Stimulated activated CD8-positive, alpha-beta memory T cell treated with anti-CD3 and anti-CD28 coated beads, Interleukin-12 subunit alpha, Interleukin-12 subunit beta, amount 100 ng/mL, for 1 hour (primary cell): ENCODE data around the gene KCNA1.
"Not testable (repeated sequence)": the region's sequence is repeated elsewhere in the genome, so short reads cannot be mapped to it uniquely, and the experiment has no call there.

Experiments used
- DNase-seq: peaks from one replicate; pipeline ENCODE4 v3.0.0-alpha.2; 2020; ENCODE audit warnings: low read depth

The KCNA1 gene

DNA sequence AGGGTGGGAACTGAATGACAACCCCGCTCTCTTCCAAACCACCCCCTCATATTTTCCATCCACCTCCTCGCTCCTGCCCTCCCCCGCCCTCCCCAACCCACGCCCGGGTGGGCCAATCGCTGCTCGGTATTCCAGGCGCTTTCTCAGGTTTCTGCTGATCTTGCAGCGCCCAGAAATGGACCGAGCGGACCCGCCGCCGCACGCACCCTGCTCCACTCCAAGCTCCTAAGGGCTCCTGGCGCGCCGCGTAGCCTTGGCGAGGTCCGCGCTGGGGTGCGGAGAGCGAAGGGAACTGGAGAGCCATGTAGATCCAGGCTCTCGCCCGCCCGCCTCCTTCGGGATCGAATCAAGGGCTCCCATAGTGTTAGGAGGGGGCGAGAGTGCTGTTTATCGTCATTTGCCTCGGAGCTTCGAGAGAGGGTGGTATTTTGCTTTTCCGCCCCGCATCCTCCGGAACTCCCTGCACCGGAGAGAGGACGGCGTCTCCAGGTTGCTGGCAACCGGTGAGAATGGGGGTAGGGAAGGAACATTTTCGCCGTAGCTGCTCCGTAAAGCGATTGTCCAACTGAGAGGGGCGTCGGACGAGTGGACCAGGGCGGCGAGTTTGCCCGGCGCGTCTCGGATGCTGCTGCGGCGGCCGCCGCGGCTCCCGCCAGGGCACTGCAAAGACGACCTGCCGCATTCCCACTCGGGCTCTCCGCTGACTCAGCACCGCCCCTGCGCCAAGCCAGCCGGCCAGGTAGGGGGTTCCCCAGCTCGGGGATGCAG lies at the start of gene KCNA1:
Gene KCNA1, plus strand, starts transcription at position 172 of the 768 bp plus-strand sequence. CDS start 1,474 bp downstream, outside the sequence.
- no peak for DNase-seq

DNA sequence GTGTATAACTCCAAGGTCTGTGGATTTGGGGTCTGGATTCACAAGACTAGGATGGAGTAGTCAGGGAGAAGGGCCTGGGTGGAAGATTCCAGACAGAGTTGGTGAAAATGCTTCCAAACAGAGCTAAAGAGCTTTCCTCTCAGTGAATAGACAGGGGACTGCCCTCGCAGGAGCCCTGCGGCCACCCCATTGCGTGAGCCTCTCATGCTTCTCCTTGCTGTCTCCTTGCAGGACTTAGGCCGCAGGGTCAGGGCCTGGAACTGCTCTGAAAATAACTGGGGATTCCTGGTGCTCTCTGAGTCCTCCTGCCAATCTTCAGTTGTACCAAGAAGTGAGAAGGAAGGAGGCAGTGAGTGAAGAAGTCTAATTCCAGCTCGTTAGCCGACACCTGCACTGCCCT lies 49.0 kb upstream of the KCNA1 start:
- DNase-seq: no peak

DNA sequence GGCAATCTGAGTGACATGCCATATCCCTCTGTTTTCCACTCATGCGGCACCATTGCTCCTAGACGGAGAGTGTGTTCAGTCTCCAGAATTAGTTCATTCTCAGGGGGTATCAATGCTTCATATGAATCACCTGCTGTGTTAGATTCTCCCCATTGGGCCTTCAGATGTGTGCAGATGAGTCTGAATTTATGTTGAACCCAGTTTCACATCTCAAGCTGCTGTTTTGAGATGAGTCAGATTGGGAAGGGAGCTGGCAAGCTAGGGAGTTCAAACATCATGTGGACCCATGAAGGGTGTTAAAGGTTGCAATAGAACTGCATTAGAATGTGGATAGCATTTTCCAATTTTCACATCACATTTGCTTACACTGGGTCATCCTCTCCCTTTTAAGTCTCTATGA lies 46.9 kb upstream of the KCNA1 start:
- no peak for DNase-seq

DNA sequence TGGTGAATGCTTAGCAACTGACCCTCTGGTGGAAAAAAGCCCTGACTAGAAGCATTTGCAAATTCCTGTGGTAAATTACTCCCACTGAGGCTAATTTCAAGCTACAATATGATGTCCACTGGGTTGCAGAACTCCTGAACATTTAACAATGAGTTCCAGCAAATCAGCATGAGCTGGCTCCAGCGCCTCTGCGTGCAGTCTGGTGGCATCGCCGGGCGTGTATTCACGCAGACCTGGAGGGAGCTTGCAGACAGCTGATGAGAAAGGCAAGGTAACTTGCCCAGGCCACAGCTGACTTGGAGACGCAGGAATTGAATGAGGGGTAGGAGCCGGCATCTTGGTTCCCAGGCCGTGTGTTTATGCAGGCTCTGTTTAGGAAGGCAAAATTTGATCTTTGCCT lies 45.1 kb upstream of the KCNA1 start:
- DNase-seq: no peak

DNA sequence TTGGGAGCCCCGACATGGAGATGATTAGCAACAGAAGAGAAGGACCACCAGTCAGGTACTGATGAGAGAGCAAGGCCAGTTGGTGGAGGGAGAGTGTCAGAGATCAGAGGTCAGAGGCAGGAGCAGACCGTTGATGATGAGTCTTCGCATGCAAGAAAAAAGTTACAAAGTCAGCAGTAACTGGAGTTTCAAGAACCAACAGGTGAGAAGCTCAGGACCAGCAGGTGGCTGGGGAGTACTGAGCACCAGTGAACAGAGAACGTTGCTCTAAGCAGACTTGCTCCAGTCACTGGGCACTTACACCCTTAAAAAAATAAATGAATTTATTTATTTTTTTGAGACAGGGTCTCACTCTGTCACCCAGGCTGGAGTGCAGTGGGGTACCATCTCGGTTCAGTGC lies 44.5 kb upstream of the KCNA1 start:
- DNase-seq: no peak

DNA sequence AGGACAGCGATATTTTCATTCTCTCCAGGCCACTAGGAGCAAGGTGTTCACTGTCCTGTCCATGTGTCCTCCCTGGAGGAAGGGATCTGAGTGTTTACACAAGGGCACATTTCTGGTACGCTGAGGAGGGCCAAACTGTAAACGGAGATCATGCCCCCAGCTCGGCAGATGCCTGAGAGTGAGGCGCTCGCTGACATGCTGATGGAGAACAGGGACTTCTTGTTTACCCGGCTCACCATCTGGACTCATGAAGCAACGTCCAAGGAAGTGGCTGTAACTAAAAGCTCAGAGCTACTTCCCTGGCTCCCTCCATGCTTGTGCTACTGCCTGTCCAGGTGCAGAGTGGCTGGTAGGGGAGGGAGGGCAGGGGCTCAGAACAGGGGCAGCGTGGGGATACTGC lies 43.4 kb upstream of the KCNA1 start:
- DNase-seq: no peak

DNA sequence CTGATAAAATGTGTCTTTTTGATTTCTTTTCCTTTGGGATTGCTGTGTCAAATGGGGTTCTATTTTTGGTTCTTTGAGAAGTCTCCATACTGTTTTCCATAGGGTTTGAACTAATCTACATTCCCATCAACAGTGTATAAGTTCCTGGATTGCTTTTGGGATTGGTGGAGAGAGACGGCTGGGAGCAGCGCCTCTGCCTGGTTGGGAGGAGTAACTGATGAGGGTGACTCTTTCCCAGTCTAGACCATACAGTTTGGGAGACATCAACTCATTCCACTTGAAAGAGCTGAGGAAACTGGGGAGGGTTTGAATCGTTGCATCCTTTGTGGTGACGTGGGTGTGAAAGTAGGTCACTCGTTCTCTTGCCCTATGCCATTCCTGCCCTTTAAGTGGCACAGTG lies 42.3 kb upstream of the KCNA1 start:
- DNase-seq: no peak

DNA sequence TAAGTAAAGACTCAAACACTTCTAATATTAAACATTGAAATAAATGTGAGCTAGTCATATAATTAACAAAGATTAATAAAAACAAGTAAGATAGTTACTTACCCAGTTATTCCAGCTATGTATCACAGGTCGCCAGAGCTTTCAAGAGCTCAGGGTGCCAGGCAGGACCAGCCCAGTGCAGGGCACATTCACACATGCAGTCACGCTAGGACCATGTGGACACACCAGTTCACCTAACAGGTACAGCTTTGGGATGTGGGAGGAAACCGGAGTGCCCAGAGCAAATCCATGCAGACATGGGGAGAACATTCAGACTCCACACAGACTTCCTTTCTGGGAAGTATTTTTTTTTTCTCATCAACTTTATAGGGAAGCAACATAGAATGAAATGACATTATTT lies 39.3 kb upstream of the KCNA1 start:
- DNase-seq: no peak

DNA sequence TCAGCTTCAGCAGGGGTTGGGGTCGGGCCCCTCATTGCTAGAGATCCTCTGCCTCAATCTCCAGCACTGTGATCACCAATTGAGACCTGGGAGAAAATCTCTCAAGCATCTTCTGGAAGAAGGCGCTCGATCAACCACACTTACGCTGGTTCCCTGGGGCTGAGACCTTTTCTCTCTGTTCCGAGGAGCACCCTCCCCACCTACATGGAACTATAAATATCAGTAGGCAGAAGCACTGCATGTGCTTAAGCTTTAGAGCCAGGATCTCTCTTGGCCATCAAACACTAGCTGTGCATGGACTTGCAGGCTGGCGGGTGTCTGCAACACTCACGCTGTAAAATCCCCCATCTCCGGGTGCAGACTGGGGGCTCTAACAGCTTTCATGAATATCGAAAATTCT lies 38.2 kb upstream of the KCNA1 start:
- no peak for DNase-seq

DNA sequence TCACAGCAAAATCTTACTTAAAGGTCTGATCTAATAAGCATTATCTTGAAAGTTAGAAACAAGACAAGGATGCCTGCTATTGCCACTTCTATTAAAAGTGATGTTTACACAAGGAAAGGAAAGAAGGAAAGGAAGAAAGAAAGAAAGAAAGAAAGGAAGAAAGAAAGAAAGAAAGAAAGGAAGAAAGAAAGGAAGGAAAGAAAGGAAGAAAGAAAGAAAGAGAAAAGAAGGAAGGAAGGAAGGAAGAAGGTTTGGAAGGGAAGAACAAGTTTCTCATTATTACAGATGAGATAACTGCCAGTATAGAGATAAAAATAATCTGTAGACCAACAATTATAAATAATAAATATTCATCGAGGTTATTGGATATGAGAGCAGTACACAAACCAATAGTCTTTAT lies 35.8 kb upstream of the KCNA1 start:
- DNase-seq: no peak

DNA sequence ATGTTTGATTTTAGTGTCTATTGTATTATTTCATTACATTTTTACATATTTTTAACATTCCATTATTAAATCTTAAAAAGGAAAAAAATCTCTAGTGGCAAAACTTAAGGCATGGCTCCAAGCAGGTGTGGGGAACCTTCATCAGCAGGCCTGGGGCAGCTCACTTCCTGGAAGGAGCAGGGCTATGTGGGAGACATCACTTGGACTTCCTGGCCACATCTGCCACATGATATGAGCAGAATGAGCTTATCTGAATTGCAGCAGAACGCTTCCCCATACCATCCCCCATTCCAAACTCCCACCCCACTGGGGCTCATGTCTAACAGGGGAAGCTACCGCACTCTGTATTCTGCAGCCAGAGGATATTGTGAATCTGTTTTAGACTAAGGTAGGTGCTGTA lies 35.0 kb upstream of the KCNA1 start:
- DNase-seq: no peak

DNA sequence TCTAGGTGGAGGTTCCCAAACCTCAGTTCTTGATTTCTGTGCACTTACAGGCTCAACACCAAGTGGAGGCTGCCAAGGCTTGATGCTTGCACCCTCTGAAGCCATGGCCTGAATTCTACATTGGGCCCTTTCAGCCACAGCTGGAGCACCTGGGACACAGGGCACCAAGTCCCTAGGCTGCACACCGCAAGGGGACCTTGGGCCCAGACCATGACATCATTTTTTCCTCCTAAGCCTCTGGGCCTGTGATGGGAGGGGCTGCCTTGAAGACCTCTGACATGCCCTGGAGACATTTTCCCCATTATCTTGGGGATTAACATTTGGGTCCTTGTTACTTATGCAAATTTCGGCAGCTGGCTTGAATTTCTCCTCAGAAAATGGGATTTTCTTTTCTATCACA lies 30.2 kb upstream of the KCNA1 start:
- not testable (repeated sequence) for DNase-seq

DNA sequence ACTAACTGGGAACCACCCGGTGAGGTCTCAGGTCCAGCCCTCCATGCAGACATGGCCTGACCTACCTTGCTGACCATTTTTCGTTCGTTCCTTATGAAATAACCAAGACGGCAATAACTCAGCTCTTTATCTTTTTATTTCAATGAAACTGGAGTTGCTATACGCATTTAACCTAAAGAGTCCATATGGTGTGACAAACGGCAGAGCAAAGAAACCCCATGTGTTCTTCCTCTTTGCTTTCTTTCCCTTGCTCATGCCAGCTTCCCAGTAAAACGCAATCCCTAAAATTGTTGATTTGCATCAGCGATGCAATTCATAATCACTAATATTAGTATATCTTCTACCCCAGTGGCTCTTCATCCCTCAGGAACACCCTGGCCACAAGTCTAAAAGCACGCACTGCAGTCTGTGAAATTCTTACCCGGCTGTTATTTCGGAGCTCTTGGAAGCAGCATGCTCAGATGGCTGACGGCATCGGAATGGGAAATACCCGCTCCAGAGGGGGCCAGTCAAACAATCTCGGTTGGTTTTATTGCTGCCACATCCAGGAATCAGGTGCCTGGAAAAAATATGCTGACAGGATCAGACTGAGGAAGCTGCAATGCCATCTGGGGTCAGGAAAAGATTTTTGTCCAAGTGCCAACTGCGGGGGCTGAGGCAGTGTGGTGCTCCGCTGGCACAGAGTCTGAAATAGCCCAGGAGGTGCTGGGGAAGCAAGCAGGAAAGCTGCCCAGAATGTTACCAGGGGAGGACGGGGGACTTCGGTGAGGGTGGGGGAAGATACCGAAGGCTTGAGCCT lies 28.2 kb upstream of the KCNA1 start:
- DNase-seq: no peak

DNA sequence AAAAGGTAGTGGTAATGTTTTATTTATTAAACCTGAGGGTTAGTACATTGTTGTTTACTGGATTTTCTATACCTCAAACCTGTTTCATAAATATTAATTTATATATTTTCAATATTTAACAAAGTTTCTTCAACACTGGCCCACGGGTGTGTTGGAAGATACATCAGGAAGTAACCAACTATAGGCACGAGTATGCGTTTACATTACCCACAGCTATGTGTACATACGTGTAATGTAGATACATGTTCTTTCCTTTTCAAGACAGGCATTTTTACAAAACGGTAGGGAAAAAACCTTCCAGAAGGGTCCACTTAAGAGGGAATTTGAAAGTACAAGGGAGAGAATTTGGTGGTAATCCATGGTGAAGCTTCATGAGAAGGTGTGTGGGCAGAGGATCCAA lies 17.8 kb upstream of the KCNA1 start:
- DNase-seq: no peak

DNA sequence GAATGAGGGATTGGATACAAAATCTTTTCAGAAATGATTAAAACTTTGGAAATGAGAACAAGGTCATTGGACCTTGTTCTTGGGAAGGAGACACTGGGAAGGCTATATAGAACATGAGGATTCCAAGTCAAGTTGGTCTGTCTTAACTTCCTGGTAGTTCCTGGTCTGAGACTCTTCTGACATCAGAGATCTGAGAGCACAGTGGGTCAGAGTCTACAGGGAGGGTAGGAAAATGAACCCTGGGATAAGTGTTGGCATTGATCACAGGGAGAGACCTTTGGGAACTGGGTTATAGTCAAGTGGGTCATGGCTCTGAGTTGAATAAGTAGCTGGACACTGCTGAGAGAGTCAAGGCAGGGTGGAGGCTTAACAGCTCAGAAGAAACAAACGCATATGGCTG lies 17.3 kb upstream of the KCNA1 start:
- no peak for DNase-seq

DNA sequence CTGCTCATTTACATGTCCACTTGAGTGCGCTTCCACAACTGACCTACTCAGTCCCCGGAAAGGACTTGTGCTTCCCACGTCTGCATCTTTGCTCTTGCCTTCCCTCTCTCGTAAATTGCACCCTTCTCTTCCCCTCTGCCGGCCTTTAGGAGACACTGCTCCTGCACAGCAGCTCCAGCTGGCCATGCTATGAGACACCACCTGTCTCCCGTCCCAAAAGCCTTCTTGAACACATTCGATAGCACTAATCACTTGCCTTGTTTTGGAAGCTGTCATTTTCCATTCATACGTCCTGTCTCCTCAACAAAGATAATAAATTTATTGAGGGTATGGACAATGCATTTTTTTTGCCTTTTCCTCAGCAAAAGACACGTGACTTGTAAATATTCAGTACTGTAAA lies 15.7 kb upstream of the KCNA1 start:
- no peak for DNase-seq

DNA sequence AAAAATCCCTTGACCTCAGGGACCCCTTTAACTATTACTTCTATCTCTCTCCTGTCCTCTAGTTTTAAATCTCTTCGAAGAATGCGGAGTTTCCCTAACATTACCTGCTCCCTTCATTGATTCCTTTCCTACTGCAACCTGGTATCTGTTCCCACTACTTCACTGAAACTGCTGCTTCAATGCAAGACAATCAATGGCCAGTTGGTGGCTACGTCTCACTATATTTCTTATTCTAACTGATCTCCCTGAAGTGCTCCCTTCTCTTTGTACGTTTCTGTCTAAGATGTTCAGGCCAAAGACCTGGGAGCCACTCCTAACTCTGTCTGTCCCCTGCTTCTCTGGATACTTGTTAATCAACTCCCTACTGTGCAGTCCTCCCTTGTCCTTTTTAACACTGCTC lies 10.3 kb upstream of the KCNA1 start:
- DNase-seq: no peak

DNA sequence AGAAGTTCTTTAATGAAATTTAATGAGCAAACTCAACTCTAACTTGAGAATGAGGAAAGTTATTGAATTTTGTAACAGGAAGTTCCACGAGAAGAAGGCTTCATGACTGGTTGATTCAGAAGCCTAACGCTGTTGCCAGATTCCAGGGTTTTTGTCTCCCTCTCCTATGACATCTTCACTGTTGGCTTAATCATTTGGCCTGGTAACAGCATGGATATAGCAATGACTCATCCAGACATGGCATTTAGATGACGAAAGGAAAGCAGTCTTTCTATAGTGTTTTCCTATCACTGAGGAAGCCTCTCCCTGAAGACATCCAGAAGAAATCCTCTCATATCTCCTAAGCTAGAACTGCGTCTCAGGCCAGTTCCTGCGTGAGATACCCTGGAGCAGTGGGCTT lies 9.4 kb upstream of the KCNA1 start:
- DNase-seq: no peak

DNA sequence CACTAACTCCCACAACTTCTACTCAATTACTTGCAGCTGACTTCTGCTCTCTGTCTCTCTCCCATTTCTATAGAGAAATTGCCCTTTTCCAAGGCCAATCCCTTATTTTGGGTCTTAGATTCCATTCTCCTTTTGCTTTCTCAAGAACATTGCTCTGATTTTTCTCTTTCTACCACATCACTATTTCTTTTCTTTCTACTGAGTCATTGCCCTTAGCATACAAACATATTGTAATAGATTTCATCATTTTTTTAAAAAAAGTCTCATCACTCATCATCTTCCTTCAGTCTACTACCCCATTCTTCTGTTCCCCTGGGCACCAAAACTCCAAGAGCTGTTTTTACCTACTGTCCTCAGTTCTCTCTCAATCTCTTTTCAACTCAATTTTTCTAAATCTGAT lies 4.4 kb upstream of the KCNA1 start:
- no peak for DNase-seq

DNA sequence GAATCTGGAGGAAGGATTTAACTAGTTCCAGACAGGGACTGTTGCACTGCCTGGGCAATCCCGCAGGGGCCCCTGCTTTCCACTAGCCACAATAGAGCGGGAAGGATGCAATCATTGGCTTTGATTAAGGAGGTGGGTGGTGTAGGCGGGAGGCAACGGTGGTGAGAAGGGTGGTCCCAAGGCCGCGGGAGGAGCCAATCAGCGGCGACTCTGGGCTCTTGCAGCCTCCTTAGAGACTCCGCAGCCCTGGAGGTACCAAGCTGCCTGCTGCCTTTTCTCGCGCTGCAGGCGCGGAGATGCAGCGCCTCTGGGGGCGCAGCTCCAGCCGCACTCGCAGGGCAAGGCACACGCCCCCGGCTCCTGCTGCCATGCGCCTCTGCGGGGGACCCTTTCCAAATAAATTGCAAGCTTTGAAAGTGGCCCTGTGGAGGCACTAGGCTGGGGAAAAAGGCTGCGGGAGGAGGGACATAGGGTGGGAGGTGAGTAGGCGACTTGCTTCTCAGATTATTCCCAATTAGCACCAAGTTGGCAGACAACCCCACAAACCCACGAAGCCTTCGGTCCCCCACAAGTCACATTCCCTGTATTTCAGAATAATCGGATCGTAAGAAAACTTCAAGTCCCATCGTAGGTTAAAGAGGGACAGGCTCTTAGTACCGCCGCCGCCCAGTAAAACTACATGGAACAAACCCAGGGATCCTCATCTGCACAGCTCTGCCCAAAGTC lies 858 bp upstream of the KCNA1 start:
- no peak for DNase-seq

DNA sequence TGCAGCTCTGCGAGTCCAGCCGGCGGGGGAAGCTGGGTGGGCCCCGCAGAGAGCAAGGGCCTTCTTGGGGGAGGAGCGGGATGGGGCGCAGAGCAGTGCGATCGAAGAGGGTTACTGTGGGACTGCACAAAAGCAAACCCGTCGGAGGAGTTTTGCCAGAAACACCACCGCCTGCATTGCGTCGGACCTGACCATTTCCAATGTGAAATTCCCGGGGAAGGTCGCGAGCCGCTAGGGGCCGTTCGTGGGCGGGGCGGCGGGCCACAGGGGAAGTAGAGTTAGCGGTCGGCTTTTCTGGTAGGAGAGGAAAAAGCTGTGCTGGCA lies 333 bp upstream of the KCNA1 start:
- DNase-seq: no peak

DNA sequence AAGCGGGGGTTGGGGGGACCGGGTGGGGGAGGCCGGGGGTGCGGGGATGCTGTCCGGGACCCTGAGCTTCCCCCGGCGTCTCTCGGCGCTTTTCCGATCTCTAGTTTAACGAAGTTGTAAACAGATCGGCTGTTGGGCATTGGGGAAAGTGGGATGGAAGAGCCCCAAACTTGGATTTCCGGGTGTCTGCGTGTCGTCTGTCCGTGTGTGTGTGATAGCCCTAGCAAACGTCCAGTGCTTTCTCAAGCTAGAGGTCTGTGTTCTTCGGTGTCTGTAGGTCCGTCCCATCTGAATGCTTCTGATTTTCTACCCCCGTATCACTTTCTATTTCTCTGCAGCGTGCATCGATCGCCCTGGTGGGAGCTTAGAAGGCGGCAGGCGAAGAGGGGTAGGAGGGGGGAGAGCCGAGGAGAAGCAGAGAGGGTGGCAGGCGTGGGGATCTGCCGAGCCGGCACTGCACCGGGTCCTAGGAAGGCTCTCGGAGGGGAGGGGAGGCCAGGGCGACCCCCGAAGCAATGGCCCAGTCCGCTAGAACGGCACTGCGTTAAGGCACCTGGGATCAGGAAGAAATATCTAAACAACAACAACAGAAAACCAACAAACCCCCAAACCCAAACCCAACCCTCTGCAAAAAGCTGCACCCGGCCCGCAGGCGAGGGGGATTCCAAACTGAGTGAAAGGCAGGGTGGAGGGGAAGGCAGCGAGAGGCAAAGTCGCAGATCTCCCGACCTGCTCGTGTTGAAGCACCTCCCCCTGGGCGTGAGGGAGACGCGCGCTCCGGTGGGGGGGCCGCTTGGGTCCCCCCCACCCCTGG lies 1.0 kb downstream of the KCNA1 start:
- DNase-seq: no peak
